ENCODE data around the gene PTPRR.

The PTPRR gene

GRCh38 chr12:70962226-70962794 is 41.8 kb upstream of the PTPRR start:
- TF ChIP-seq YY1 (IDR thresholded peaks at IDR 0.05; ENCODE audit: low read depth) (no peak), USF1 (IDR thresholded peaks at IDR 0.05) (no peak), CREB1 (IDR thresholded peaks at IDR 0.05; ENCODE audit: low read depth) (no peak), EGR1 (IDR thresholded peaks at IDR 0.05) (no peak), FOXM1 (IDR thresholded peaks at IDR 0.05; ENCODE audit: borderline replicate concordance, low read depth) (no peak)

GRCh38 chr12:70960484-70960883 is 39.9 kb upstream of the PTPRR start:
- no peak for TF ChIP-seq CREB1 (IDR thresholded peaks at IDR 0.05; ENCODE audit: low read depth)
- no peak for TF ChIP-seq NFIC (IDR thresholded peaks at IDR 0.05)
- TF ChIP-seq RAD21 (IDR thresholded peaks at IDR 0.05; ENCODE audit: low read depth), result no peak
- no peak for TF ChIP-seq TAF1 (IDR thresholded peaks at IDR 0.05; ENCODE audit: low read depth)
- TF ChIP-seq EP300 (IDR thresholded peaks at IDR 0.05; ENCODE audit: borderline replicate concordance), result no peak
- no peak for TF ChIP-seq FOXM1 (IDR thresholded peaks at IDR 0.05; ENCODE audit: borderline replicate concordance, low read depth)
- TF ChIP-seq ZBTB7A (IDR thresholded peaks at IDR 0.05; ENCODE audit: low read depth), result no peak

- no peak for TF ChIP-seq FOXM1 (IDR thresholded peaks at IDR 0.05; ENCODE audit: borderline replicate concordance, low read depth)
- no peak for TF ChIP-seq CEBPB (IDR thresholded peaks at IDR 0.05)
Measured at GRCh38 chr12:70955415-70955814, 34.9 kb upstream of the PTPRR start.

GRCh38 chr12:70950451-70950850 is 29.9 kb upstream of the PTPRR start:
- TF ChIP-seq FOXM1 (IDR thresholded peaks at IDR 0.05; ENCODE audit: borderline replicate concordance, low read depth), result no peak
- TF ChIP-seq TEAD4 (IDR thresholded peaks at IDR 0.05), result no peak
- no peak for TF ChIP-seq NFIC (IDR thresholded peaks at IDR 0.05)
- TF ChIP-seq TCF12 (IDR thresholded peaks at IDR 0.05; ENCODE audit: low read depth), result no peak
- TF ChIP-seq REST (IDR thresholded peaks at IDR 0.05; ENCODE audit: low read depth), result no peak
- no peak for TF ChIP-seq EGR1 (IDR thresholded peaks at IDR 0.05)

GRCh38 chr12:70948976-70949336 is 28.4 kb upstream of the PTPRR start:
- TF ChIP-seq TEAD4 (IDR thresholded peaks at IDR 0.05) (no peak), MAX (IDR thresholded peaks at IDR 0.05) (no peak), CREB1 (IDR thresholded peaks at IDR 0.05; ENCODE audit: low read depth) (no peak), TCF12 (IDR thresholded peaks at IDR 0.05; ENCODE audit: low read depth) (no peak), TAF1 (IDR thresholded peaks at IDR 0.05; ENCODE audit: low read depth) (no peak), ZBTB7A (IDR thresholded peaks at IDR 0.05; ENCODE audit: low read depth) (no peak), RAD21 (IDR thresholded peaks at IDR 0.05; ENCODE audit: low read depth) (no peak)

- TF ChIP-seq USF1 (IDR thresholded peaks at IDR 0.05) (no peak), TAF1 (IDR thresholded peaks at IDR 0.05; ENCODE audit: low read depth) (no peak), CREB1 (IDR thresholded peaks at IDR 0.05; ENCODE audit: low read depth) (no peak), EGR1 (IDR thresholded peaks at IDR 0.05) (no peak), CEBPB (IDR thresholded peaks at IDR 0.05) (no peak), TCF12 (IDR thresholded peaks at IDR 0.05; ENCODE audit: low read depth) (no peak), REST (IDR thresholded peaks at IDR 0.05; ENCODE audit: low read depth) (no peak), MAX (IDR thresholded peaks at IDR 0.05) (no peak), NFIC (IDR thresholded peaks at IDR 0.05) (no peak), EP300 (IDR thresholded peaks at IDR 0.05; ENCODE audit: borderline replicate concordance) (no peak), TEAD4 (IDR thresholded peaks at IDR 0.05) (no peak), ZBTB7A (IDR thresholded peaks at IDR 0.05; ENCODE audit: low read depth) (no peak)
Measured at GRCh38 chr12:70948236-70948975, 27.9 kb upstream of the PTPRR start.

Measured in Ishikawa (cell line).